Stimulated activated effector memory CD8-positive, alpha-beta T cell treated with anti-CD3 and anti-CD28 coated beads, Interleukin-12 subunit alpha, Interleukin-12 subunit beta, amount 100 ng/mL, for 72 hours (primary cell): ENCODE data around the gene UAP1.
"Not testable (repeated sequence)": the region's sequence is repeated elsewhere in the genome, so short reads cannot be mapped to it uniquely, and the experiment has no call there.

ENCODE experiments used
- ATAC-seq: fragments of 150-1000 bp; cut with Tn5 transposase; 2 replicates; pipeline ENCODE4 v1.10.0; 2021
- DNase-seq, 2 donors: peaks; one replicate each; pipeline ENCODE4 v3.0.0; 2021 to 2022; ENCODE audit warnings: low spot score in 2 of 2
- H3K27ac Mint-ChIP-seq: one replicate; pipeline ENCODE4 v1.8.0; 2022; ENCODE audit warnings: mild to moderate bottlenecking, mixed read lengths
- H3K36me3 Mint-ChIP-seq: one replicate; pipeline ENCODE4 v1.8.0; 2022; ENCODE audit warnings: mild to moderate bottlenecking, mixed read lengths
- H3K4me1 Mint-ChIP-seq: one replicate; pipeline ENCODE4 v1.8.0; 2022; ENCODE audit warnings: mixed read lengths
- H3K4me3 Mint-ChIP-seq: one replicate; pipeline ENCODE4 v1.8.0; 2022; ENCODE audit warnings: mild to moderate bottlenecking, mixed read lengths
- H3K9me3 Mint-ChIP-seq: one replicate; pipeline ENCODE4 v1.8.0; 2022; ENCODE audit warnings: mixed read lengths

Gene UAP1

DNA sequence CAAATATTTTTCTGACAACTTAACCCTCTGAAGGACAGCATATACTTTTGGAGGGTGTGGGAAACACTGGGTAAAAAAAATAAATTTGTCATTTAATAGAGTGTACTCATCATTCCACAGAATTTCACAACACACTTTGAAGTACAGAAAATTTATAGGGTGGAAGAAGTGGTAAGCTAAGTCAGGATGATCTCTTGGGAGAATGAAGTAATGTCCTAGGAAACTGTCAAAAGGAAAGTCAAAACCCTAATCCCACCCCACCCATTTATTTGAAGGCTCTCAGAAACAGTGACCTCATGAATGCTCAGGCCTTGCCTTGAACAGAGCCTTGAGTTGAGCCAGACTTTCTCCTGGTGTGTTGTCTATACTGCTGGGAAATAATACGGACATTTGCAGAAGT is 7.3 kb upstream of the UAP1 start:
- no peaks in the 10 kb centered on the region for H3K36me3 Mint-ChIP-seq
- H3K9me3 Mint-ChIP-seq: no peaks in the 10 kb centered on the region
- H3K4me1 Mint-ChIP-seq: no peaks in the 10 kb centered on the region
- ATAC-seq (no peak), DNase-seq (no peak)
- H3K4me3 Mint-ChIP-seq: no peak overlapping the region
- H3K27ac Mint-ChIP-seq: no peak overlapping the region

GRCh38 chr1:162557536-162557935 is 4.0 kb upstream of the UAP1 start:
- Mint-ChIP-seq H3K36me3 (peaks cover 9% of the 10 kb centered on the region), H3K4me1 (peaks cover 19% of the 10 kb centered on the region), H3K4me3 (no peak overlapping the region), H3K9me3 (no peaks in the 10 kb centered on the region), H3K27ac (no peak overlapping the region)
- DNase-seq (no peak), ATAC-seq (no peak)

GRCh38 chr1:162560303-162561036 is 1.1 kb upstream of the UAP1 start:
- H3K4me3 Mint-ChIP-seq: peak overlapping the region; percentile 90
- DNase-seq (no peak), ATAC-seq (no peak)
- H3K36me3 Mint-ChIP-seq: peaks cover 11% of the 10 kb centered on the region
- no peaks in the 10 kb centered on the region for H3K9me3 Mint-ChIP-seq
- H3K4me1 Mint-ChIP-seq: peaks cover 43% of the 10 kb centered on the region
- H3K27ac Mint-ChIP-seq: peak overlapping the region; percentile 94

- Mint-ChIP-seq H3K9me3 (no peaks in the 10 kb centered on the region), H3K4me1 (peaks cover 48% of the 10 kb centered on the region), H3K36me3 (peaks cover 17% of the 10 kb centered on the region), H3K4me3 (peak overlapping the region; percentile 90), H3K27ac (peak overlapping the region; percentile 94)
- peak; percentile 95 to 98 for DNase-seq
- peak; percentile 92 for ATAC-seq
Measured at GRCh38 chr1:162561037-162561615, 396 bp upstream of the UAP1 start.

- no peak for ATAC-seq
- peaks cover 56% of the 10 kb centered on the region for H3K4me1 Mint-ChIP-seq
Measured at GRCh38 chr1:162562470-162562828, 927 bp downstream of the UAP1 start.

GRCh38 chr1:162564762-162565218 is 3.3 kb downstream of the UAP1 start:
- Mint-ChIP-seq H3K27ac (no peak overlapping the region), H3K36me3 (peaks cover 51% of the 10 kb centered on the region), H3K4me3 (no peak overlapping the region), H3K4me1 (peaks cover 56% of the 10 kb centered on the region), H3K9me3 (no peaks in the 10 kb centered on the region)
- ATAC-seq (no peak), DNase-seq (no peak)

More at GRCh38 chr1:162562470-162562828, 927 bp downstream of the UAP1 start:
- Mint-ChIP-seq H3K36me3 (peaks cover 29% of the 10 kb centered on the region), H3K4me3 (peak overlapping the region; percentile 90), H3K9me3 (no peaks in the 10 kb centered on the region), H3K27ac (peak overlapping the region; percentile 94)
- DNase-seq: no peak

- Mint-ChIP-seq H3K36me3 (peaks cover 58% of the 10 kb centered on the region), H3K4me3 (no peak overlapping the region)
Measured at GRCh38 chr1:162565460-162565859, 3.9 kb downstream of the UAP1 start.

DNA sequence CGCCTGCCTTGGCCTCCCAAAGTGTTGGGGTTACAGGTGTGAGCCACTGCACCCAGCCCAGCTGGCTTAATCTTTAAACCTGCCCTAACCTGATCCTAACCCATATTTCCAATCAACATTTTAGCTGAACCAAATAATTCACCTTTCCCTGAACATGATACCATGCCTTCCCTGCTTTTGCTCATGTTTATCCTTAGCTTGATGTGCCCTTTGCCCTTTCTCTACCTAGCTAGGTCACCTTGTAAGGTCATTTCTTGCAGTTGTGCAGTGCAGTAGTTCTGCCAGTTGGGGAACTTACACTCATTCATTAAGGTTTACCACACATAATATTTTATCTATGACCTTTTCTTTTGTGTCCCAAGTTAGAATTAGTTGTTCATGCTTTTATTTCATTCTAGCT is 5.3 kb downstream of the UAP1 start:
- no peak for DNase-seq
- no peak overlapping the region for H3K27ac Mint-ChIP-seq

More at GRCh38 chr1:162565460-162565859, 3.9 kb downstream of the UAP1 start:
- DNase-seq (no peak), ATAC-seq (peak; percentile 31)
- no peaks in the 10 kb centered on the region for H3K9me3 Mint-ChIP-seq
- no peak overlapping the region for H3K27ac Mint-ChIP-seq
- H3K4me1 Mint-ChIP-seq: peaks cover 53% of the 10 kb centered on the region

GRCh38 chr1:162568802-162569201 is 7.3 kb downstream of the UAP1 start:
- Mint-ChIP-seq H3K27ac (no peak overlapping the region), H3K4me1 (peaks cover 34% of the 10 kb centered on the region)

More for the DNA sequence above, 5.3 kb downstream of the UAP1 start:
- Mint-ChIP-seq H3K9me3 (no peaks in the 10 kb centered on the region), H3K36me3 (peaks cover 59% of the 10 kb centered on the region), H3K4me1 (peaks cover 45% of the 10 kb centered on the region), H3K4me3 (no peak overlapping the region)
- ATAC-seq: no peak

GRCh38 chr1:162570718-162571117 is 9.2 kb downstream of the UAP1 start:
- DNase-seq (no peak), ATAC-seq (no peak)
- Mint-ChIP-seq H3K36me3 (peaks cover 62% of the 10 kb centered on the region), H3K4me1 (peaks cover 16% of the 10 kb centered on the region), H3K4me3 (no peak overlapping the region), H3K9me3 (no peaks in the 10 kb centered on the region), H3K27ac (no peak overlapping the region)

More at GRCh38 chr1:162568802-162569201, 7.3 kb downstream of the UAP1 start:
- Mint-ChIP-seq H3K4me3 (no peak overlapping the region), H3K36me3 (peaks cover 66% of the 10 kb centered on the region), H3K9me3 (no peaks in the 10 kb centered on the region)
- DNase-seq (no peak), ATAC-seq (no peak)

GRCh38 chr1:162571121-162571520 is 9.6 kb downstream of the UAP1 start:
- Mint-ChIP-seq H3K4me1 (peaks cover 14% of the 10 kb centered on the region), H3K36me3 (peaks cover 58% of the 10 kb centered on the region)
- H3K9me3 Mint-ChIP-seq, DNase-seq, ATAC-seq, H3K27ac Mint-ChIP-seq, H3K4me3 Mint-ChIP-seq: not testable (repeated sequence)

- Mint-ChIP-seq H3K36me3 (peaks cover 52% of the 10 kb centered on the region), H3K4me1 (peaks cover 11% of the 10 kb centered on the region), H3K4me3 (no peak overlapping the region)
Measured at GRCh38 chr1:162571696-162572095, 10.2 kb downstream of the UAP1 start.

GRCh38 chr1:162573136-162573535 is 11.6 kb downstream of the UAP1 start:
- H3K27ac Mint-ChIP-seq: no peak overlapping the region
- no peaks in the 10 kb centered on the region for H3K9me3 Mint-ChIP-seq
- no peak for ATAC-seq
- H3K36me3 Mint-ChIP-seq: peaks cover 50% of the 10 kb centered on the region
- no peak overlapping the region for H3K4me3 Mint-ChIP-seq
- DNase-seq: no peak
- peaks cover 6% of the 10 kb centered on the region for H3K4me1 Mint-ChIP-seq

More at GRCh38 chr1:162571696-162572095, 10.2 kb downstream of the UAP1 start:
- Mint-ChIP-seq H3K27ac (no peak overlapping the region), H3K9me3 (no peaks in the 10 kb centered on the region)
- ATAC-seq (no peak), DNase-seq (no peak)

DNA sequence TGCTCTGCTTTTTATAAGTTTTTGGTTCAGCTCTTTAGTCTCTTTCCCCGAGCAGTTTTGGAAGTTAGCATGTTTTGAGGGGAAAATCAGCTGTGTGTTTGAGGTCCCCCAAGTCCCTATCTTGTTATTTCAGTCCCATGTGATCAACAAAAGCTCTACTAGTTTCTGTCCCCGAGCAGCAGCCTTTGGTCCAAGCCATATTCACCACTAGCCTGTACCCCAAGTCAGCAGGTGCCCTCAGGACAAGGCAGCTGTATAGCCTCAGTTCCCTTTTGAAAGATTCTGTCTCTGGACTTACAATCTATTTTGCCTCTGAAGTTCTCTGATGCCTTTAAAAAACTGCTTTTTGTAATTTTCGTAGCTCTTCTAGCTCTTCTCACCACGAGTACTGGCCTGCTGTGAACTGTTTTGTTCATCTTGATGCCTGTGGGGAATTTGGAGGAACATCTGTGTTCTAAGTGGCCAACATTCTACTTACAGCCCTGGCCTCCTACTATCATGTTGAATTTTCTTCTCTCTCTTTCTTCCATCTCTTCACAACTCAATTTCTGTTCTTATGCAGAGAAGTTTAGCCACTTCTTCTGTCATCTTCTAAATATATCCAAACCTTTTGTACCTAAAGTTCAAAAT is 16.7 kb downstream of the UAP1 start:
- no peaks in the 10 kb centered on the region for H3K4me1 Mint-ChIP-seq
- no peak for DNase-seq
- ATAC-seq: no peak
- H3K27ac Mint-ChIP-seq: no peak overlapping the region
- H3K9me3 Mint-ChIP-seq: no peaks in the 10 kb centered on the region
- peaks cover 66% of the 10 kb centered on the region for H3K36me3 Mint-ChIP-seq
- H3K4me3 Mint-ChIP-seq: no peak overlapping the region

DNA sequence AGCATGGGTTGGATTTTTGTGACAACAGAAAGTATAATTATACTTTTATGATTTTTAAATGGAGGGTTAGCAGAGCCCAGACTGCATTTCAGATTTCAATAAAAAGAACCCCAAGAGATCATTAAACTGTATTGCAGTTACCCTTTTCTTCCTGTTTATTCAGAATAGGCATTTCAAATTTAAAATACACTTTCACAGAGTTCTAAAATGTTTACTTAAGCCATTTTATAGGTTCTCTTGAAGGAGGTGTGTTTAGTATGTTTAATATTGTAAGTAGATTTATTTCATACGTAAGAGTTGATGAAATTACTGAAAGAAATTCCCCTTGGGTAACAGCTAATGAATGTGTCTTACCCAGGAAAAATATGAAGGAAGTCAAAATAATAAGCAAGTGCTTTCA is 17.4 kb downstream of the UAP1 start:
- Mint-ChIP-seq H3K4me3 (no peak overlapping the region), H3K27ac (no peak overlapping the region), H3K9me3 (no peaks in the 10 kb centered on the region), H3K4me1 (no peaks in the 10 kb centered on the region), H3K36me3 (peaks cover 69% of the 10 kb centered on the region)
- DNase-seq (no peak), ATAC-seq (no peak)

DNA sequence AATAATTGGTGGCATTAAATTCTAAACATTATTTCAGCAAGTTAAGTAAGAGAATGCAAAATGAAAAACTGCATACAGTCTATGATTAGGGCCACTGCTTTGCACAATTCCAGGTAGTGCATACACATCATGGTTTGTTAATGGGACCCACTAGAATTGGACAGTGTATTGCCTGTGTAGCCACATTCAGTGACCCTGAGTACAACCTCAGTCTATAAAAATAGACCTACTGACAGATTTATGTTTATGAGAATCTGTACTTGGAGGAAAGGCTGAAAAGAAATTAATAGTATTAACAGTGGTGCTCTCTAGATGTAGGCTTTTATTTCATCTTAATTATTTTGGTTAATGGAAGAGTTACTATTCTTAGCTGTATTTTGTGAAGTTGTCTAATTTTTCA is 18.8 kb downstream of the UAP1 start:
- Mint-ChIP-seq H3K36me3 (peaks cover 83% of the 10 kb centered on the region), H3K9me3 (no peaks in the 10 kb centered on the region), H3K4me3 (no peak overlapping the region), H3K27ac (no peak overlapping the region), H3K4me1 (no peaks in the 10 kb centered on the region)
- DNase-seq (no peak), ATAC-seq (no peak)
